Measurements from ENCODE around the gene ARPP19.
A peak's percentile ranks its signal among the peaks of the same experiment; 100 is the strongest.
"Not testable (repeated sequence)": the region's sequence is repeated elsewhere in the genome, so short reads cannot be mapped to it uniquely, and the experiment has no call there.

Gene ARPP19

GRCh38 chr15:52568601-52569585, at the start of gene ARPP19:
TSS of gene ARPP19 (minus strand) at chr15:52569030. CDS start at chr15:52568892, 138 bp downstream.
- peak; percentile 16 to 82 for DNase-seq

- DNase-seq = no peak
These were observed 48.2 kb upstream of the ARPP19 start for GRCh38 chr15:52617026-52617425.

- DNase-seq = no peak
These were observed 46.5 kb upstream of the ARPP19 start for GRCh38 chr15:52615302-52615701.

GRCh38 chr15:52609593-52609992, 40.8 kb upstream of the ARPP19 start:
- DNase-seq = no peak

- DNase-seq = no peak
These were observed 15.6 kb upstream of the ARPP19 start for GRCh38 chr15:52584414-52584813.

- no peak for DNase-seq
These were observed 11.0 kb upstream of the ARPP19 start for GRCh38 chr15:52579852-52580251.

- DNase-seq = no peak
These were observed 7.9 kb upstream of the ARPP19 start for GRCh38 chr15:52576692-52577091.

- DNase-seq = not testable (repeated sequence)
These were observed 6.7 kb upstream of the ARPP19 start for GRCh38 chr15:52575573-52575972.

GRCh38 chr15:52575072-52575471, 6.2 kb upstream of the ARPP19 start:
- no peak for DNase-seq

GRCh38 chr15:52574623-52575022, 5.8 kb upstream of the ARPP19 start:
- not testable (repeated sequence) for DNase-seq

GRCh38 chr15:52567871-52568600, 794 bp downstream of the ARPP19 start:
- no peak for DNase-seq

GRCh38 chr15:52566889-52567288, 1.9 kb downstream of the ARPP19 start:
- no peak for DNase-seq

- not testable (repeated sequence) for DNase-seq
These were observed 3.1 kb downstream of the ARPP19 start for GRCh38 chr15:52565417-52566358.

- no peak for DNase-seq
These were observed 5.2 kb downstream of the ARPP19 start for GRCh38 chr15:52563501-52564060.

- no peak for DNase-seq
These were observed 9.3 kb downstream of the ARPP19 start for GRCh38 chr15:52559575-52559974.

GRCh38 chr15:52559022-52559421, 9.8 kb downstream of the ARPP19 start:
- DNase-seq = no peak

GRCh38 chr15:52558196-52558595, 10.6 kb downstream of the ARPP19 start:
- DNase-seq = no peak

GRCh38 chr15:52557274-52557641, 11.6 kb downstream of the ARPP19 start:
- no peak for DNase-seq

- DNase-seq = no peak
These were observed 12.1 kb downstream of the ARPP19 start for GRCh38 chr15:52556524-52557273.

GRCh38 chr15:52552303-52552702, 16.5 kb downstream of the ARPP19 start:
- no peak for DNase-seq

GRCh38 chr15:52551762-52552161, 17.1 kb downstream of the ARPP19 start:
- DNase-seq = no peak

GRCh38 chr15:52551186-52551585, 17.6 kb downstream of the ARPP19 start:
- DNase-seq = not testable (repeated sequence)
